HCT116 (cell line): ENCODE measurements around the gene RGS11. TPM values are rescaled to one million over a fixed set of nuclear protein-coding genes. Genes with fewer than 3 reads are reported as not detected.

ENCODE experiments used
- ATAC-seq: fragments of 200-7000 bp; cut with Tn5 transposase; 2 replicates; pipeline ENCODE4 v1.9.1; 2020; ENCODE audit warnings: mild to moderate bottlenecking, moderate library complexity
- BruUV-seq: library from RNA; stranded (reverse); fragments of 400-500 nt; replicated peaks from 2 replicates; lab custom pipeline; 2021; lab: Mats Ljungman, UMichigan
- CTCF ChIA-PET: fragments of 300-600 bp; sonication (Branson Sonifier 250); formaldehyde crosslinking; loops from one replicate; lab custom pipeline; 2021; ENCODE audit warnings: antibody characterized with exemption; lab: Charles Lee
- POLR2A ChIA-PET: fragments of 300-600, 350-600 bp; sonication (Branson Sonifier 250); formaldehyde crosslinking; loops from one replicate; lab custom pipeline; 2021; ENCODE audit warnings: antibody characterized with exemption; lab: Charles Lee
- RAD21 ChIA-PET, 2 experiments: fragments of 300-600 bp; sonication (Branson Sonifier 250); formaldehyde crosslinking; loops; one replicate each; lab custom pipeline; 2023; ENCODE audit warnings: low total read pairs in 2 of 2; ENCODE audit not compliant: uncharacterized antibody in 2 of 2, unreplicated experiment in 2 of 2, low non-redundant PET in 1 of 2; lab: Charles Lee
- DNase-seq: peaks from one replicate; pipeline ENCODE4 v3.0.0-alpha.2; 2010; ENCODE audit warnings: low read depth, low spot score
- H2AFZ ChIP-seq: fragments of 200-600 bp; shearing (Covaris generic), sonication (generic); 2 replicates; pipeline ENCODE4 v1.6.1; 2017; ENCODE audit warnings: low read depth, mixed run types, mixed read lengths, antibody characterized with exemption, low read length; ENCODE audit not compliant: poor library complexity, severe bottlenecking
- H3K27ac ChIP-seq: 2 replicates; pipeline ENCODE4 v1.5.1; 2012; ENCODE audit warnings: low read depth, low read length
- H3K27me3 ChIP-seq: fragments of 200-600 bp; sonication (generic); 2 replicates; pipeline ENCODE4 v1.6.1; 2016; ENCODE audit warnings: mixed run types, low read length, mixed read lengths; ENCODE audit not compliant: insufficient read depth
- H3K36me3 ChIP-seq, 2 experiments: fragments of 200-500 bp in 1 of 2; fragments of 200-600 bp in 1 of 2; sonication (Bioruptor generic) in 1 of 2; sonication (generic) in 1 of 2; 2 replicates each; pipeline versions ENCODE4 v1.5.1 to v1.6.1; 2014 to 2016; ENCODE audit warnings: low read length in 2 of 2, inconsistent platforms in 1 of 2, mixed read lengths in 1 of 2, mixed run types in 1 of 2; ENCODE audit not compliant: insufficient read depth in 2 of 2, control insufficient read depth in 1 of 2
- H3K4me1 ChIP-seq, 2 experiments: fragments of 200-600 bp in 1 of 2; sonication (generic) in 1 of 2; 2 replicates each; pipeline versions ENCODE4 v1.5.1 to v1.6.1; 2012 to 2017; ENCODE audit warnings: low read length in 2 of 2, inconsistent platforms in 1 of 2, mild to moderate bottlenecking in 1 of 2, mixed read lengths in 1 of 2, mixed run types in 1 of 2, moderate library complexity in 1 of 2; ENCODE audit not compliant: insufficient read depth in 2 of 2, control insufficient read depth in 1 of 2
- H3K4me2 ChIP-seq: fragments of 200-600 bp; sonication (generic); 2 replicates; pipeline ENCODE4 v1.6.1; 2017; ENCODE audit warnings: mixed run types, low read length, mixed read lengths
- H3K4me3 ChIP-seq, 2 experiments: fragments of 200-600 bp in 1 of 2; sonication (generic) in 1 of 2; replicated peaks in 1 of 2; 2 replicates each; pipeline ENCODE4 v1.5.1; 2011 to 2016; ENCODE audit warnings: low read length in 2 of 2, control low read depth in 1 of 2, low read depth in 1 of 2, mild to moderate bottlenecking in 1 of 2, mixed read lengths in 1 of 2, mixed run types in 1 of 2
- H3K79me2 ChIP-seq: fragments of 200-600 bp; sonication (generic); 2 replicates; pipeline ENCODE4 v1.6.1; 2017; ENCODE audit warnings: mild to moderate bottlenecking, mixed run types, low read length, moderate library complexity, mixed read lengths; ENCODE audit not compliant: insufficient read depth
- H3K9ac ChIP-seq: fragments of 200-600 bp; sonication (generic); 2 replicates; pipeline ENCODE4 v1.6.1; 2016; ENCODE audit warnings: low read length, mixed read lengths
- H3K9me2 ChIP-seq: fragments of 200-600 bp; sonication (generic), shearing (Covaris generic); 2 replicates; pipeline ENCODE4 v1.6.1; 2017; ENCODE audit warnings: mixed run types, mild to moderate bottlenecking, moderate library complexity; ENCODE audit not compliant: insufficient read depth
- H3K9me3 ChIP-seq, 2 experiments: fragments of 200-500 bp in 1 of 2; fragments of 200-600 bp in 1 of 2; sonication (Bioruptor generic) in 1 of 2; sonication (generic) in 1 of 2; 2 replicates each; pipeline ENCODE4 v1.6.1; 2014 to 2017; ENCODE audit warnings: low read length in 2 of 2, mixed read lengths in 2 of 2, inconsistent platforms in 1 of 2, low read depth in 1 of 2, mild to moderate bottlenecking in 1 of 2, mixed run types in 1 of 2, moderate library complexity in 1 of 2; ENCODE audit not compliant: control insufficient read depth in 1 of 2, insufficient read depth in 1 of 2
- H4K20me1 ChIP-seq: fragments of 200-600 bp; sonication (generic), shearing (Covaris generic); 2 replicates; pipeline ENCODE4 v1.6.1; 2017; ENCODE audit warnings: mixed run types, mild to moderate bottlenecking, moderate library complexity; ENCODE audit not compliant: insufficient read depth
- ATF3 ChIP-seq: IDR thresholded peaks from 2 replicates; pipeline ENCODE4 v1.6.1; 2012
- CTCF ChIP-seq, 3 experiments: fragments of 200-600 bp in 1 of 3; sonication (generic) in 1 of 3; IDR thresholded peaks in 2 of 3; conservative IDR thresholded peaks in 1 of 3; 2 replicates each; pipeline ENCODE4 v1.5.1; 2012 to 2017; ENCODE audit warnings: low read depth in 2 of 3, low read length in 2 of 3, antibody characterized with exemption in 1 of 3, borderline replicate concordance in 1 of 3, control low read depth in 1 of 3, mild to moderate bottlenecking in 1 of 3, mixed read lengths in 1 of 3, mixed run types in 1 of 3, moderate library complexity in 1 of 3; ENCODE audit not compliant: insufficient read depth in 1 of 3
- EGR1 ChIP-seq: IDR thresholded peaks from 2 replicates; pipeline ENCODE4 v1.6.1; 2012; ENCODE audit warnings: low read depth
- ELF1 ChIP-seq: IDR thresholded peaks from 2 replicates; pipeline ENCODE4 v1.6.1; 2012; ENCODE audit warnings: low read depth, borderline replicate concordance
- EZH2 ChIP-seq: fragments of 200-600 bp; sonication (generic); IDR thresholded peaks from 2 replicates; pipeline ENCODE4 v1.6.1; 2017; ENCODE audit warnings: antibody characterized with exemption, mixed run types
- EZH2phosphoT487 ChIP-seq: fragments of 200-600 bp; IDR thresholded peaks from 2 replicates; pipeline ENCODE4 v1.6.1; 2018; ENCODE audit warnings: antibody characterized with exemption, borderline replicate concordance
- FOSL1 ChIP-seq: IDR thresholded peaks from 2 replicates; pipeline ENCODE4 v1.6.1; 2012; ENCODE audit warnings: low read depth
- MAX ChIP-seq: IDR thresholded peaks from 2 replicates; pipeline ENCODE4 v1.6.1; 2012
- POLR2A ChIP-seq: IDR thresholded peaks from 2 replicates; pipeline ENCODE4 v1.7.0; 2011; ENCODE audit warnings: borderline replicate concordance; ENCODE audit not compliant: insufficient read depth, insufficient read length; ENCODE audit errors: extremely low read depth
- RAD21 ChIP-seq: IDR thresholded peaks from 2 replicates; pipeline ENCODE4 v1.6.1; 2012; ENCODE audit warnings: low read depth, mild to moderate bottlenecking
- SRF ChIP-seq: IDR thresholded peaks from 2 replicates; pipeline ENCODE4 v1.6.1; 2012; ENCODE audit warnings: low read depth
- TCF7L2 ChIP-seq: IDR thresholded peaks from 2 replicates; pipeline ENCODE4 v1.7.0; 2011; ENCODE audit warnings: borderline replicate concordance, inconsistent platforms; ENCODE audit not compliant: insufficient read depth, insufficient read length; ENCODE audit errors: extremely low read depth
- ZBTB33 ChIP-seq: IDR thresholded peaks from 2 replicates; pipeline ENCODE4 v1.6.1; 2011; ENCODE audit warnings: mild to moderate bottlenecking, low read length, moderate library complexity; ENCODE audit not compliant: insufficient replicate concordance; ENCODE audit errors: extremely low read depth
- ZNF274 ChIP-seq: fragments of 200-500 bp; sonication (Bioruptor generic); IDR thresholded peaks from 2 replicates; pipeline ENCODE4 v1.6.1; 2014; ENCODE audit warnings: mild to moderate bottlenecking, low read depth, low read length, inconsistent platforms
- intact Hi-C: fragments of 100-400 bp; cut with micrococcal nuclease; formaldehyde crosslinking; loops from 2 replicates; pipeline ENCODE4 v1.10.0; 2022
- total RNA-seq: library from RNA; stranded (reverse); gene quantifications from one replicate; pipeline ENCODE4 v1.2.1, GENCODE V29; 2021; ENCODE audit not compliant: unreplicated experiment

The RGS11 gene
- total RNA-seq, 1 experiment from 2014 or later, result not detected

GRCh38 chr16:262121-262745, 13.5 kb downstream of the RGS11 start:
- BruUV-seq, result no TSS peak
- no peaks in the 10 kb centered on the region for H3K36me3 ChIP-seq
- H3K4me3 ChIP-seq, result no peak overlapping the region
- no peaks in the 10 kb centered on the region for H3K4me1 ChIP-seq
- no peaks in the 10 kb centered on the region for H3K9me2 ChIP-seq
- H4K20me1 ChIP-seq, result no peaks in the 10 kb centered on the region
- no peaks in the 10 kb centered on the region for H3K9me3 ChIP-seq
- ChIA-PET CTCF (no interaction called here), POLR2A (no interaction called here), RAD21 (no interaction called here)
- H3K79me2 ChIP-seq, result no peaks in the 10 kb centered on the region
- no peak overlapping the region for H3K27ac ChIP-seq
- intact Hi-C loops, result no loop called here
- H3K4me2 ChIP-seq, result no peak overlapping the region
- no peak overlapping the region for H2AFZ ChIP-seq
- DNase-seq, result no peak
- no peak for TF ChIP-seq MAX
- TF ChIP-seq CTCF (IDR thresholded peaks at IDR 0.05 in 2 of 3, conservative IDR thresholded peaks at IDR 0.05 in 1 of 3; ENCODE audit: borderline replicate concordance in 1 of 3, insufficient read depth in 1 of 3, low read depth in 2 of 3, low read length in 2 of 3), result no peak
- no peak for TF ChIP-seq EZH2
- no peak for TF ChIP-seq ZBTB33
- TF ChIP-seq ELF1, result no peak
- no peak for TF ChIP-seq EZH2phosphoT487
- TF ChIP-seq FOSL1, result no peak
- no peak for TF ChIP-seq ZNF274
- TF ChIP-seq SRF, result no peak
- TF ChIP-seq RAD21, result no peak
- TF ChIP-seq TCF7L2, result no peak
- TF ChIP-seq EGR1, result no peak
- TF ChIP-seq ATF3, result no peak
- TF ChIP-seq POLR2A, result no peak
- no peak overlapping the region for H3K9ac ChIP-seq
- no peaks in the 10 kb centered on the region for H3K27me3 ChIP-seq
- no peak for ATAC-seq
